ENCODE data around the gene MDP1. TPM values are rescaled to one million over a fixed set of nuclear protein-coding genes. Genes with fewer than 3 reads are reported as not detected.
A peak's percentile ranks its signal among the peaks of the same experiment; 100 is the strongest.

Gene MDP1
- total RNA-seq, 6 experiments from 2014 or later, result 9.8 to 14.4 (median 12.3) TPM

GRCh38 chr14:24179961-24180796 is 35.7 kb downstream of the MDP1 start:
- peak; percentile 83 for DNase-seq
- Mint-ChIP-seq H3K36me3 (ENCODE audit: low read depth) (peaks cover 18% of the 10 kb centered on the region), H3K9me3 (no peaks in the 10 kb centered on the region), H3K4me1 (ENCODE audit: low read depth) (peaks cover 16% of the 10 kb centered on the region), H3K4me3 (no peak overlapping the region), H3K27ac (peak overlapping the region; percentile 88), H3K27me3 (ENCODE audit: insufficient read depth) (peaks cover 10% of the 10 kb centered on the region)
- no peak for TF ChIP-seq CTCF (IDR thresholded peaks at IDR 0.05)

GRCh38 chr14:24179294-24179960 is 36.4 kb downstream of the MDP1 start:
- Mint-ChIP-seq H3K27ac (peak overlapping the region; percentile 88), H3K36me3 (ENCODE audit: low read depth) (peaks cover 18% of the 10 kb centered on the region), H3K9me3 (no peaks in the 10 kb centered on the region), H3K4me1 (ENCODE audit: low read depth) (peaks cover 16% of the 10 kb centered on the region), H3K27me3 (ENCODE audit: insufficient read depth) (peaks cover 11% of the 10 kb centered on the region), H3K4me3 (no peak overlapping the region)
- TF ChIP-seq CTCF (IDR thresholded peaks at IDR 0.05), result no peak
- no peak for DNase-seq

GRCh38 chr14:24178399-24179178 is 37.3 kb downstream of the MDP1 start:
- no peak for TF ChIP-seq CTCF (IDR thresholded peaks at IDR 0.05)
- H3K27ac Mint-ChIP-seq, result peak overlapping the region; percentile 11
- H3K4me1 Mint-ChIP-seq (ENCODE audit: low read depth), result peaks cover 16% of the 10 kb centered on the region
- no peaks in the 10 kb centered on the region for H3K9me3 Mint-ChIP-seq
- H3K27me3 Mint-ChIP-seq (ENCODE audit: insufficient read depth), result peaks cover 11% of the 10 kb centered on the region
- H3K4me3 Mint-ChIP-seq, result no peak overlapping the region
- peaks cover 18% of the 10 kb centered on the region for H3K36me3 Mint-ChIP-seq (ENCODE audit: low read depth)
- no peak for DNase-seq

DNA sequence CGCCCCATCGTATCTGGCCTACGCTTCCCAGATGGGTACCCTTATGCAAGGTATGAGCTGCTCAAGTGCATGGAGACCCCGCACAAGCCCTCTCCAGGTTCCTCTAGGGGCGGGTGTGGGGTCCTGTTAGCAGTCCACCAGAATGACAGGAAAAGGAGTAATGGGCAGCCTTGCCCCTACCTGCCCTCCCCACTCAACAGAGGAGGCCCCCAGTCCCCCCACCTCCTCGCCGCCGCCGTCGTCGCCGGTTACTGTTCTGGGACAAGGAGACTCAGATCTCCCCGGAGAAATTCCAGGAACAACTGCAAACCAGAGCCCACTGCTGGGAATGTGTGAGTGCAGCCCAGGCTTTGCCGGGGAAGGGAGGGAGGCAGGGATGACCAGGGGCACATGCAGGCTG is 38.0 kb downstream of the MDP1 start:
- H3K27me3 Mint-ChIP-seq (ENCODE audit: insufficient read depth), result peaks cover 9% of the 10 kb centered on the region
- H3K4me3 Mint-ChIP-seq, result no peak overlapping the region
- H3K4me1 Mint-ChIP-seq (ENCODE audit: low read depth), result peaks cover 16% of the 10 kb centered on the region
- no peak for TF ChIP-seq CTCF (IDR thresholded peaks at IDR 0.05)
- H3K9me3 Mint-ChIP-seq, result no peaks in the 10 kb centered on the region
- no peak for DNase-seq
- no peak overlapping the region for H3K27ac Mint-ChIP-seq
- peaks cover 18% of the 10 kb centered on the region for H3K36me3 Mint-ChIP-seq (ENCODE audit: low read depth)

GRCh38 chr14:24177041-24177825 is 38.6 kb downstream of the MDP1 start:
- Mint-ChIP-seq H3K36me3 (ENCODE audit: low read depth) (peaks cover 13% of the 10 kb centered on the region), H3K27ac (no peak overlapping the region), H3K9me3 (no peaks in the 10 kb centered on the region), H3K4me3 (no peak overlapping the region), H3K4me1 (ENCODE audit: low read depth) (peaks cover 16% of the 10 kb centered on the region), H3K27me3 (ENCODE audit: insufficient read depth) (peaks cover 8% of the 10 kb centered on the region)
- DNase-seq, result no peak
- TF ChIP-seq CTCF (IDR thresholded peaks at IDR 0.05), result no peak
